Stimulated activated memory B cell treated with anti-CD40 and anti-IgM and Interleukin-4, amounts not matched to agents 10 μg/mL and 1 μg/mL and 100 μg/mL, for 72 hours (primary cell): ENCODE measurements around the gene FAAH.

ENCODE experiments used
- ATAC-seq: fragments of 150-1000 bp; cut with Tn5 transposase; 2 replicates; pipeline ENCODE4 v1.10.0; 2021
- H3K27ac Mint-ChIP-seq: one replicate; pipeline ENCODE4 v1.8.0; 2022; ENCODE audit warnings: mild to moderate bottlenecking, mixed read lengths
- H3K27me3 Mint-ChIP-seq: one replicate; pipeline ENCODE4 v1.8.0; 2022; ENCODE audit warnings: mixed read lengths
- H3K36me3 Mint-ChIP-seq: one replicate; pipeline ENCODE4 v1.8.0; 2022; ENCODE audit warnings: mixed read lengths
- H3K4me1 Mint-ChIP-seq: one replicate; pipeline ENCODE4 v1.8.0; 2022; ENCODE audit warnings: mixed read lengths
- H3K4me3 Mint-ChIP-seq: one replicate; pipeline ENCODE4 v1.8.0; 2022; ENCODE audit warnings: mild to moderate bottlenecking, moderate library complexity, mixed read lengths
- H3K9me3 Mint-ChIP-seq: one replicate; pipeline ENCODE4 v1.8.0; 2022; ENCODE audit warnings: mixed read lengths

The FAAH gene

GRCh38 chr1:46408356-46409062 is 14.4 kb downstream of the FAAH start:
- peaks cover 14% of the 10 kb centered on the region for H3K36me3 Mint-ChIP-seq
- no peak overlapping the region for H3K27ac Mint-ChIP-seq
- H3K27me3 Mint-ChIP-seq: no peaks in the 10 kb centered on the region
- H3K9me3 Mint-ChIP-seq: no peaks in the 10 kb centered on the region
- peaks cover 5% of the 10 kb centered on the region for H3K4me1 Mint-ChIP-seq
- H3K4me3 Mint-ChIP-seq: no peak overlapping the region
- ATAC-seq: no peak

GRCh38 chr1:46409063-46409372 is 14.9 kb downstream of the FAAH start:
- Mint-ChIP-seq H3K27ac (no peak overlapping the region), H3K4me3 (no peak overlapping the region)

GRCh38 chr1:46410156-46411009 is 16.3 kb downstream of the FAAH start:
- H3K9me3 Mint-ChIP-seq: no peaks in the 10 kb centered on the region

More at GRCh38 chr1:46409063-46409372, 14.9 kb downstream of the FAAH start:
- H3K9me3 Mint-ChIP-seq: no peaks in the 10 kb centered on the region
- H3K27me3 Mint-ChIP-seq: no peaks in the 10 kb centered on the region
- no peak for ATAC-seq
- peaks cover 13% of the 10 kb centered on the region for H3K36me3 Mint-ChIP-seq
- H3K4me1 Mint-ChIP-seq: peaks cover 5% of the 10 kb centered on the region

GRCh38 chr1:46411010-46411405 is 16.9 kb downstream of the FAAH start:
- Mint-ChIP-seq H3K4me3 (no peak overlapping the region), H3K27me3 (no peaks in the 10 kb centered on the region), H3K36me3 (peaks cover 13% of the 10 kb centered on the region), H3K27ac (no peak overlapping the region), H3K4me1 (peaks cover 5% of the 10 kb centered on the region), H3K9me3 (no peaks in the 10 kb centered on the region)
- no peak for ATAC-seq

More at GRCh38 chr1:46410156-46411009, 16.3 kb downstream of the FAAH start:
- H3K27ac Mint-ChIP-seq: no peak overlapping the region
- H3K4me3 Mint-ChIP-seq: no peak overlapping the region
- H3K27me3 Mint-ChIP-seq: no peaks in the 10 kb centered on the region
- no peak for ATAC-seq
- peaks cover 5% of the 10 kb centered on the region for H3K4me1 Mint-ChIP-seq
- peaks cover 13% of the 10 kb centered on the region for H3K36me3 Mint-ChIP-seq

- no peak for ATAC-seq
- no peak overlapping the region for H3K4me3 Mint-ChIP-seq
- no peak overlapping the region for H3K27ac Mint-ChIP-seq
- H3K4me1 Mint-ChIP-seq: no peaks in the 10 kb centered on the region
- no peaks in the 10 kb centered on the region for H3K27me3 Mint-ChIP-seq
- no peaks in the 10 kb centered on the region for H3K9me3 Mint-ChIP-seq
- H3K36me3 Mint-ChIP-seq: peaks cover 13% of the 10 kb centered on the region
These were observed 17.7 kb downstream of the FAAH start for GRCh38 chr1:46411601-46412341.

GRCh38 chr1:46412893-46413595 is 18.9 kb downstream of the FAAH start:
- Mint-ChIP-seq H3K4me1 (no peaks in the 10 kb centered on the region), H3K9me3 (no peaks in the 10 kb centered on the region), H3K36me3 (peaks cover 13% of the 10 kb centered on the region), H3K4me3 (no peak overlapping the region), H3K27ac (no peak overlapping the region), H3K27me3 (no peaks in the 10 kb centered on the region)
- peak; percentile 3 for ATAC-seq

- no peaks in the 10 kb centered on the region for H3K9me3 Mint-ChIP-seq
- H3K36me3 Mint-ChIP-seq: peaks cover 9% of the 10 kb centered on the region
- no peak overlapping the region for H3K27ac Mint-ChIP-seq
- H3K4me3 Mint-ChIP-seq: no peak overlapping the region
- H3K27me3 Mint-ChIP-seq: no peaks in the 10 kb centered on the region
- ATAC-seq: peak; percentile 57
- H3K4me1 Mint-ChIP-seq: no peaks in the 10 kb centered on the region
These were observed 19.5 kb downstream of the FAAH start for GRCh38 chr1:46413596-46413985.

GRCh38 chr1:46415514-46415913 is 21.4 kb downstream of the FAAH start:
- H3K4me3 Mint-ChIP-seq: no peak overlapping the region
- no peaks in the 10 kb centered on the region for H3K4me1 Mint-ChIP-seq
- peaks cover 4% of the 10 kb centered on the region for H3K36me3 Mint-ChIP-seq
- H3K27me3 Mint-ChIP-seq: no peaks in the 10 kb centered on the region
- H3K27ac Mint-ChIP-seq: no peak overlapping the region
- no peak for ATAC-seq
- H3K9me3 Mint-ChIP-seq: no peaks in the 10 kb centered on the region

GRCh38 chr1:46418976-46419375 is 24.9 kb downstream of the FAAH start:
- Mint-ChIP-seq H3K4me1 (no peaks in the 10 kb centered on the region), H3K27ac (no peak overlapping the region), H3K4me3 (no peak overlapping the region), H3K27me3 (peaks cover 24% of the 10 kb centered on the region), H3K9me3 (no peaks in the 10 kb centered on the region), H3K36me3 (no peaks in the 10 kb centered on the region)
- no peak for ATAC-seq

- Mint-ChIP-seq H3K4me3 (no peak overlapping the region), H3K27me3 (peaks cover 39% of the 10 kb centered on the region), H3K27ac (no peak overlapping the region), H3K36me3 (no peaks in the 10 kb centered on the region), H3K9me3 (no peaks in the 10 kb centered on the region), H3K4me1 (no peaks in the 10 kb centered on the region)
- no peak for ATAC-seq
These were observed 26.4 kb downstream of the FAAH start for GRCh38 chr1:46420533-46420915.

- Mint-ChIP-seq H3K4me3 (no peak overlapping the region), H3K4me1 (no peaks in the 10 kb centered on the region), H3K9me3 (no peaks in the 10 kb centered on the region), H3K27ac (no peak overlapping the region), H3K27me3 (peaks cover 46% of the 10 kb centered on the region), H3K36me3 (no peaks in the 10 kb centered on the region)
- no peak for ATAC-seq
These were observed 27.6 kb downstream of the FAAH start for GRCh38 chr1:46421739-46422138.

GRCh38 chr1:46422261-46422871 is 28.2 kb downstream of the FAAH start:
- Mint-ChIP-seq H3K4me3 (no peak overlapping the region), H3K36me3 (no peaks in the 10 kb centered on the region), H3K4me1 (no peaks in the 10 kb centered on the region), H3K27me3 (peaks cover 46% of the 10 kb centered on the region), H3K9me3 (no peaks in the 10 kb centered on the region), H3K27ac (no peak overlapping the region)
- ATAC-seq: no peak

- Mint-ChIP-seq H3K36me3 (no peaks in the 10 kb centered on the region), H3K4me1 (no peaks in the 10 kb centered on the region), H3K4me3 (no peak overlapping the region), H3K9me3 (no peaks in the 10 kb centered on the region), H3K27me3 (peaks cover 48% of the 10 kb centered on the region), H3K27ac (no peak overlapping the region)
- no peak for ATAC-seq
These were observed 29.6 kb downstream of the FAAH start for GRCh38 chr1:46423574-46424240.

GRCh38 chr1:46424730-46425129 is 30.6 kb downstream of the FAAH start:
- no peak overlapping the region for H3K27ac Mint-ChIP-seq
- H3K4me1 Mint-ChIP-seq: no peaks in the 10 kb centered on the region
- no peak overlapping the region for H3K4me3 Mint-ChIP-seq
- ATAC-seq: no peak
- H3K27me3 Mint-ChIP-seq: peaks cover 58% of the 10 kb centered on the region
- H3K36me3 Mint-ChIP-seq: no peaks in the 10 kb centered on the region
- H3K9me3 Mint-ChIP-seq: no peaks in the 10 kb centered on the region
